ENCODE data around the gene VGLL2. TPM values are rescaled to one million over a fixed set of nuclear protein-coding genes. Genes with fewer than 3 reads are reported as not detected.
"Not testable (repeated sequence)": the region's sequence is repeated elsewhere in the genome, so short reads cannot be mapped to it uniquely, and the experiment has no call there.

VGLL2 gene, protein sequence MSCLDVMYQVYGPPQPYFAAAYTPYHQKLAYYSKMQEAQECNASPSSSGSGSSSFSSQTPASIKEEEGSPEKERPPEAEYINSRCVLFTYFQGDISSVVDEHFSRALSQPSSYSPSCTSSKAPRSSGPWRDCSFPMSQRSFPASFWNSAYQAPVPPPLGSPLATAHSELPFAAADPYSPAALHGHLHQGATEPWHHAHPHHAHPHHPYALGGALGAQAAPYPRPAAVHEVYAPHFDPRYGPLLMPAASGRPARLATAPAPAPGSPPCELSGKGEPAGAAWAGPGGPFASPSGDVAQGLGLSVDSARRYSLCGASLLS
- not detected in 2 replicates for total RNA-seq

DNA sequence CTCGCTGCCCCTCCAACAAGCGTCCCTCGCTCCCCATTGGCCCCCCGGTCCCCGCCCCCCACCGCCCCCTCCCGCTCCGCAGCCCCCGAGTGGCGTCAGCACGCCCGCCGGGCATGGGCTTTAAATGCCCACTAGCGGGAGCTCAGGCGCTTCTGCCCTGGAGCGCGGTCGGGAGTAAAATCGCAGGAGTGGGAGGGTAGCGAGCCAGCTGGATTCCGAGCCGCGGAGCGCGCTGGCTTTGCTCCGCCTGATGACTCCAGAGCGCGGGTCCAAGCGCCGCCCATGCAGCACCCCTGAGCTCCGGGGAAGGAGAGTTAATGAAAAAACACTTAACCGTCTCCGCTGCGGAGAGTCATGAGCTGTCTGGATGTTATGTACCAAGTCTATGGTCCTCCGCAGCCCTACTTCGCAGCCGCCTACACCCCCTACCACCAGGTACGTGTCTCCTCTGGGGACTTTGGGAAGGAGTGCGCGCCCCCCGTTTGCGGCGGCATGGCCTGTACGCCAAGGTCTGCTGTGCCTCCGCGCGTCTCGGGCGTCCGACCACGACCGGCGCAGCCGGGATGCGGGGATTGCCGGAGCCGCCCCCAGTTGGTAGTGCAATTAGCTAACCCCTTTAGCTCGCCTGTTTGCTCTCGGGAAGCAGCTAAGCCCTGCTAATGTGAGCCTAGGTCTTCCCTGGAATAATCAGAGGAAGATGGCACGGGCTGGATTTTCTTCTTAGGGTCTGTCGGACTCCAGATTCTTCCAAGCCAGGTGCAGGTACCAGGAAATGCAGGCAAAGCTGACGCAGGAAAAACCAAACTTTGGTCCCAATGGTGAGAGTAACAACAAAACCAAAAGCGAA lies at the start of gene VGLL2:
VGLL2 (plus strand) TSS at position 149 of the 847 bp plus-strand sequence; CDS start at position 355, 206 bp downstream.
- Mint-ChIP-seq H3K36me3 (ENCODE audit: low read depth) (peaks cover 2% of the 10 kb centered on the region), H3K9me3 (peaks cover 19% of the 10 kb centered on the region), H3K27me3 (peaks cover 86% of the 10 kb centered on the region), H3K27ac (no peak within 1 kb of the TSS), H3K4me3 (peak within 1 kb of the TSS; percentile 68), H3K4me1 (peaks cover 13% of the 10 kb centered on the region)
- DNase-seq, result no peak
- intact Hi-C loops (cut with micrococcal nuclease), result loop anchor here (10.0 kb wide), 1 partner anchor 391 kb away; the partner anchor contains the start of gene RFX6

DNA sequence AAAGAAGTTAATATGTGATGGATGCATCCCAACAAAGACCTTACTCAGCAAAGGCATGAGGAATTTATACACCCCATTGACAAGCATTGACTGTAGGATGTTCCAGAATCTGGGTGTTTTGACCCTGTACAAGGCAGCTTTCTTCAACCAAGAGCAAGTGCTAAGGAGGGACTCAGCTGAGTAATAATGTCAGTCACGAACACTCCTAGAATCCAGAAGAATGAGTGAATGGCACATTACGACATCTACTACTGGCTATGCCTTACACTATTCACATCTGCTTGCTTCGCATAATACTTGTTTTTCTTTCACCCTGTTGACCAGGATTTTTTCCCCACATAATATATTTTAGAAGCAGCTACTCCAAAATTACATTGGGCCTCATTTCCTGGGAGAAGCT lies 42.5 kb upstream of the VGLL2 start:
- intact Hi-C loops (cut with micrococcal nuclease), result no loop called here

DNA sequence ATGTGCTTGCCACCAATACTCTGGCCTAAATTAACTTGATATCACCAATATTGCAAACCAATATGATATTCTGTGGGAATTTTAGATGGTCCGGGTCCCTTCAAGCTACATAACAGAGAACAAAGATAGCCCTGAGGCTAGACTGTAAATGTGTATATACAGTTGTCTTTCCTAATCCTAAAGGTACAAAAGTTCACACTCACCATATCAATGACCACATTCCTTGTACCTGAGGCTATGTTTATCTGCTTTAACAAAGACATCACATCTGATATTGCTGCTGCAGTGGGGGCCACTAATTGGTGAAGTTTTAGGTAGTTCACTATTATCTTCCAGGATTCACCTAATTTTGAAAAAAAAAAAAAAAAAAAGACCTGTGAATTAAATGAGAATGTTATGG lies 38.6 kb upstream of the VGLL2 start:
- Mint-ChIP-seq H3K9me3 (no peaks in the 10 kb centered on the region), H3K27ac (no peak overlapping the region), H3K4me1 (no peaks in the 10 kb centered on the region), H3K27me3 (no peaks in the 10 kb centered on the region), H3K4me3 (no peak overlapping the region), H3K36me3 (ENCODE audit: low read depth) (no peaks in the 10 kb centered on the region)
- intact Hi-C loops (cut with micrococcal nuclease), result no loop called here
- no peak for DNase-seq

More for the DNA sequence above, 42.5 kb upstream of the VGLL2 start:
- Mint-ChIP-seq H3K27me3 (no peaks in the 10 kb centered on the region), H3K9me3 (no peaks in the 10 kb centered on the region), H3K4me3 (no peak overlapping the region), H3K27ac (no peak overlapping the region), H3K4me1 (no peaks in the 10 kb centered on the region), H3K36me3 (ENCODE audit: low read depth) (no peaks in the 10 kb centered on the region)
- DNase-seq, result no peak

DNA sequence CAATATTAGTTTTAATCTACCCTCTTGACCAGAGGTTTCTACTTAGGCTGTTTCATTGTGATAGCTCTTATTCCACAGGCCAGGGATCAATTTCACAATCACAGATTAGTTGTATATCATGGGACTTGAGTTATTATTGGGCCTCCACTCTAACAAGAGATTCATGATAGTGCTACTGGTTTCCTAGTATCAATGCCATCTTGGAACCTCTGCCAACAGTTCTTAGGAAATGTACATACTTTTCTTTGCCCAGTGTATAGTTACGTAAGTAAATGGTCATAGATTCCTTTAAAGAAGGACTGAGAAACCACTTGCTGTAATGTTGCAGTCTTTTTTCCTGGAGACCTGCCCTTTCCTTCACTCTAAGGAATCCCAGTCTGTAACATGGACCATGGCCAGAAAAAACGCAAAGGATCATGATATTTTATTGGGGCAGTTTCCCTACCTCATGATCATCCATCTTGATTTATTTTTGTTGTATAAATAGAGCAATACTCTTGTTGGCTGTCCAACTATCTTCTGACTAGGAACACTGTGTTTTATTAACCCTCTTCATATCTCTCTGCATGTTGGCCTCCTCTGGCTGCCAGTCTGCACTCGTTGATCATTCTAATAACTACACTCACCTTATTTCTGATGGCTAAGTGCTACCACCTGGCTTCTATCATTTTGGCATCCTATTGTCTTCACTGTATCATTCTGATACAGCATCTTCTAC lies 38.0 kb upstream of the VGLL2 start:
- H3K27me3 Mint-ChIP-seq, result no peaks in the 10 kb centered on the region
- H3K4me1 Mint-ChIP-seq, result no peaks in the 10 kb centered on the region
- no peak overlapping the region for H3K4me3 Mint-ChIP-seq
- DNase-seq, result no peak
- H3K27ac Mint-ChIP-seq, result no peak overlapping the region
- no peaks in the 10 kb centered on the region for H3K9me3 Mint-ChIP-seq
- H3K36me3 Mint-ChIP-seq (ENCODE audit: low read depth), result no peaks in the 10 kb centered on the region
- intact Hi-C loops (cut with micrococcal nuclease), result no loop called here

DNA sequence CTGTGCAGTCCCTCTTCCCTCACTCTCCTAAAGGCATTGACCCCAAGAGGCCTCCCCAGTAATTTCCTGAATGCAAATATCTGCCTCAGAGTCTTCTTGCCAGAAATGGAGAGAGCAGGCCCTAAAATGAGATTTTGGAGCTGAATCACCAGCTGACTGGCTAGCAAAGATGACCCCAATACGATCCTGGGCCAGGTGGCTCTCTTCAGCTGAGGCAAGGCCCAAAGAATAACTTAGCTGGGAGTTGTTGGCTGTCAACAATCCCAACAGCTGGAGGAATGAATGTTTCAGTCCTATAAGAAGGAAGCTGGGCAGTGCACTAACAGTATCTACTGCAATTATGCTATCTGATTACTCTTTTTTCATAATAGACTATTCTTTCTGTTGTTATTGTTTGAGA lies 37.2 kb upstream of the VGLL2 start:
- DNase-seq, result no peak
- Mint-ChIP-seq H3K27me3 (no peaks in the 10 kb centered on the region), H3K36me3 (ENCODE audit: low read depth) (no peaks in the 10 kb centered on the region), H3K4me1 (no peaks in the 10 kb centered on the region), H3K4me3 (no peak overlapping the region), H3K27ac (no peak overlapping the region), H3K9me3 (no peaks in the 10 kb centered on the region)
- intact Hi-C loops (cut with micrococcal nuclease), result no loop called here

DNA sequence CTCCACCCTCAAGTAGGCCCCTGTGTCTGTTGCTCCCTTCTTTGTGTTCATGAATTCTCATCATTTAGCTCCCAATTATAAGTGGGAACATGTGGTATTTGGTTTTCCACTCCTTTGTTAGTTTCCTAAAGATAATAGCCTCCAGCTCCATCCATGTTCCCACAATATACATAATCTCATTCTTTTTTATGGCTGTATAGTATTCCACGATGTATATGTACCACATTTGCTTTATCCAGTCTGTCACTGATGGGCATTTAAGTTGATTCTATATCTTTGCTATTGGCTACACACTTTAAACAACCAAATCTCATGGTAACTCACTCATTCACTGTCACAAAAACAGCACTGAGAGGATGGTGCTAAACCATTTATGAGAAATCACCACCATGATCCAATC lies 35.5 kb upstream of the VGLL2 start:
- no peak for DNase-seq
- H3K4me3 Mint-ChIP-seq, result no peak overlapping the region
- H3K9me3 Mint-ChIP-seq, result no peaks in the 10 kb centered on the region
- H3K4me1 Mint-ChIP-seq, result no peaks in the 10 kb centered on the region
- no peaks in the 10 kb centered on the region for H3K36me3 Mint-ChIP-seq (ENCODE audit: low read depth)
- H3K27ac Mint-ChIP-seq, result no peak overlapping the region
- intact Hi-C loops (cut with micrococcal nuclease), result no loop called here
- H3K27me3 Mint-ChIP-seq, result no peaks in the 10 kb centered on the region

DNA sequence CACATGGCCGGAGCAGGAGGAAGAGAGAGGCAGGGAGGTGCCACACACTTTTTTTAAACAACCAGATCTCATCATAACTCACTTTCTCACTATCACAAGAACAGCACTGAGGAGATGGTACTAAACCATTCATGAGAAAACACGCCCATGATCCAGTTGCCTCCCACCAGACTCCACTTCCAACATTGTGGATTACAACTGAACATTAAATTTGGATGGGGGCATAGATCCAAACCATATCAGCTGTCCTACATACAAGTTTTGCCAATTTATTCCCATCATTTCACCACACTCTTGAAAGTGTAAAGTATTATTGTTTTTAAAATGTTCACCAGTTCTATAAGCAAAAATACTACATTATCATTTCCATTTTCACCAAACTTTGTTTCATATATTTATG lies 33.9 kb upstream of the VGLL2 start:
- no peaks in the 10 kb centered on the region for H3K36me3 Mint-ChIP-seq (ENCODE audit: low read depth)
- H3K4me3 Mint-ChIP-seq, result no peak overlapping the region
- DNase-seq, result no peak
- no peaks in the 10 kb centered on the region for H3K27me3 Mint-ChIP-seq
- intact Hi-C loops (cut with micrococcal nuclease), result no loop called here
- no peaks in the 10 kb centered on the region for H3K4me1 Mint-ChIP-seq
- H3K9me3 Mint-ChIP-seq, result no peaks in the 10 kb centered on the region
- H3K27ac Mint-ChIP-seq, result no peak overlapping the region

DNA sequence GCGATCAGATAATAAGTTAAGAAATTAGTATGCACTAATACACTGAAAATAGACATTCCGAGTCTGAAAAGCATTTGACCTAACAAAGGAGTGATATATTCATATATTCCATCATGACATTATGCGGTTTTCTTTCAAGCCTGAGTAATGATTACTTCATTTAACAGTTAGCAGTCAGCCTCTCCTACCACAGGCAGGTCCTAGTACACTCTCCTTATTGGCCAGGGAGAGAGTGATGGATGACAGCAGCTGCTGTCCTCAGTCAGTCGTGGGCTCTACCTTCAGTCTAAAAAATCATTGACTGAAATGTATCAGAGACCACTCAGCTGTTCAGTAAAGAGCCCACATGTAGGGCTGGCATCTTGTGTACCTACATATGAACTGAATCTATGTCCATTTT lies 33.2 kb upstream of the VGLL2 start:
- DNase-seq, result no peak
- Mint-ChIP-seq H3K27me3 (no peaks in the 10 kb centered on the region), H3K36me3 (ENCODE audit: low read depth) (no peaks in the 10 kb centered on the region), H3K4me1 (no peaks in the 10 kb centered on the region), H3K4me3 (no peak overlapping the region), H3K27ac (no peak overlapping the region), H3K9me3 (no peaks in the 10 kb centered on the region)
- intact Hi-C loops (cut with micrococcal nuclease), result no loop called here

DNA sequence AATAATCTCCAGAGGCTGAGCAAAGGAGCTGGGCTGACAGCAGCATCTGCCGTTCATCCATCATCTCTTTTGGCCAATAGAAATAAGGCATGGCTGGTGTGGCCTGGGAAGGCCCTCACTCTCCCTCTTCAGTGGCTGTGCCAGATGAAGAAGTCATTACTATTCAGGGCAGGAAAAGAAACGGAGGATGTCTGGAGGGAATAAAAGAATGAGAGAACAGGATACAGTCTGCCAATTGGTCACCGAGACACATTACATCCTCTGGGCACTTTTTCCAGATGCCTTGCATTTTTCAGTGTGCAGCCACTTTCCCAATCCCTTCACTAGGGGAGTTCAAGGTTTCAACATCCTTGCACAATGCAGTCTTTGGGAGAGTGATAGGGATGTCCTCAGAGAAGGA lies 32.2 kb upstream of the VGLL2 start:
- no peak overlapping the region for H3K27ac Mint-ChIP-seq
- no peaks in the 10 kb centered on the region for H3K27me3 Mint-ChIP-seq
- DNase-seq, result no peak
- H3K36me3 Mint-ChIP-seq (ENCODE audit: low read depth), result no peaks in the 10 kb centered on the region
- intact Hi-C loops (cut with micrococcal nuclease), result no loop called here
- H3K4me3 Mint-ChIP-seq, result no peak overlapping the region
- no peaks in the 10 kb centered on the region for H3K4me1 Mint-ChIP-seq
- no peaks in the 10 kb centered on the region for H3K9me3 Mint-ChIP-seq

DNA sequence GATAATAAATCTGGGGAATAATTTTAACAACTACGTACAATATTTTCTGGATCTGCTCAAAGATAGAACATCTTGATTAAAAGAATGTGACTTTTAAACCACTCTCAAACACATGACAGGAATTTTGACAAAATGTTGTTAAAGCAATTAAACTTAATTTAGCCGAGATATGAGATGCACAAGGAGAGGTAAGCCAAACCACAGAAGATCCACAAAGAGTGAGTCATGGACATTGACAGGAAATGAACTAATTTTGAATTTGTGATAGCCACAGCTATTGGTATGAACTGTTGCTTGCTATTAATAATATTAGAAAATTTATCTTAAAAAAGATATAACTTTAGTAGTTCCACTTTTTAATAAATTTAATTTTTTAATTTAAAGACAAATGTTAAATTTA lies 27.8 kb upstream of the VGLL2 start:
- intact Hi-C loops (cut with micrococcal nuclease), result no loop called here

DNA sequence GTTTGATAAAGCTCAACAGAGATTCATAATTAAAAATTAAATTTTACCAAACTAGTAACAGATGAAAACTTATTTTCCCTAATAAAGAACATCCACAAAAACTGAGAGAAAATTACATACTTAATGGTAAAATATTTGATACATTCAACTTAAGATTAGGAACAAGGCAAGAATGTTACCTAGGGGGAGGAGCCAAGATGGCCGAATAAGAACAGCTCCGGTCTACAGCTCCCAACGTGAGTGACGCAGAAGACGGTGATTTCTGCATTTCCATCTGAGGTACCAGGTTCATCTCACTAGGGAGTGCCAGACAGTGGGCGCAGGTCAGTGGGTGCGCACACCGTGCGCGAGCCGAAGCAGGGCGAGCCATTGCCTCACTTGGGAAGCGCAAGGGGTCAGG lies 20.8 kb upstream of the VGLL2 start:
- intact Hi-C loops (cut with micrococcal nuclease); H3K36me3 Mint-ChIP-seq (ENCODE audit: low read depth); H3K4me1 Mint-ChIP-seq; H3K27ac Mint-ChIP-seq; H3K9me3 Mint-ChIP-seq; DNase-seq; H3K27me3 Mint-ChIP-seq; H3K4me3 Mint-ChIP-seq: not testable (repeated sequence)

More for the DNA sequence above, 27.8 kb upstream of the VGLL2 start:
- Mint-ChIP-seq H3K9me3 (no peaks in the 10 kb centered on the region), H3K4me1 (no peaks in the 10 kb centered on the region), H3K36me3 (ENCODE audit: low read depth) (no peaks in the 10 kb centered on the region), H3K4me3 (no peak overlapping the region), H3K27me3 (no peaks in the 10 kb centered on the region), H3K27ac (no peak overlapping the region)
- no peak for DNase-seq

DNA sequence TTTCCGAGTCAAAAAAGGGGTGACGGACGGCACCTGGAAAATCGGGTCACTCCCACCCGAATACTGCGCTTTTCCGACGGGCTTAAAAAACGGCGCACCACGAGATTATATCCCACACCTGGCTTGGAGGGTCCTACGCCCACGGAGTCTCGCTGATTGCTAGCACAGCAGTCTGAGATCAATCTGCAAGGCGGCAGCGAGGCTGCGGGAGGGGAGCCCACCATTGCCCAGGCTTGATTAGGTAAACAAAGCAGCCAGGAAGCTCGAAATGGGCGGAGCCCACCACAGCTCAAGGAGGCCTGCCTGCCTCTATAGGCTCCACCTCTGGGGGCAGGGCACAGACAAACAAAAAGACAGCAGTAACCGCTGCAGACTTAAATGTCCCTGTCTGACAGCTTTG lies 20.4 kb upstream of the VGLL2 start:
- intact Hi-C loops (cut with micrococcal nuclease); DNase-seq; H3K4me1 Mint-ChIP-seq; H3K4me3 Mint-ChIP-seq; H3K36me3 Mint-ChIP-seq (ENCODE audit: low read depth); H3K27me3 Mint-ChIP-seq; H3K9me3 Mint-ChIP-seq; H3K27ac Mint-ChIP-seq: not testable (repeated sequence)

DNA sequence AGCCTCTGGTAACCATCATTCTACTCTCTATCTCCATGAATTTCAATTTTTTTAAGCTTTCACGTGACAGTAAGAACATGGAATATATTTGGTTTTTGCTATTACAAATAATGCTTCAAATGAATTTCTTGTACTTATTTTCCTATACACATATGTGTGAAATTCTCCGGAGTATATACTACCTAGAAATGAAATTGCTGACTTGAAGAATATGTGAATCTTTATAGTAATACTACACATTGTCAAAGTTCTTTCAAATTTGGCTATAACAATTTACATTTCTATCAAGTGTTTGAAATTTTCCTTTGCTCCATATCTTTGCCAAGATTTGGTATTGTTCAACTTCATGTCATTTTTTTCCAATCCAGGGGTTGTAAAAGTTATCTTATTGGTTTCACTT lies 11.6 kb upstream of the VGLL2 start:
- Mint-ChIP-seq H3K4me1 (no peaks in the 10 kb centered on the region), H3K36me3 (ENCODE audit: low read depth) (no peaks in the 10 kb centered on the region), H3K9me3 (no peaks in the 10 kb centered on the region), H3K27me3 (no peaks in the 10 kb centered on the region), H3K4me3 (no peak overlapping the region), H3K27ac (no peak overlapping the region)
- DNase-seq, result no peak
- intact Hi-C loops (cut with micrococcal nuclease), result no loop called here

DNA sequence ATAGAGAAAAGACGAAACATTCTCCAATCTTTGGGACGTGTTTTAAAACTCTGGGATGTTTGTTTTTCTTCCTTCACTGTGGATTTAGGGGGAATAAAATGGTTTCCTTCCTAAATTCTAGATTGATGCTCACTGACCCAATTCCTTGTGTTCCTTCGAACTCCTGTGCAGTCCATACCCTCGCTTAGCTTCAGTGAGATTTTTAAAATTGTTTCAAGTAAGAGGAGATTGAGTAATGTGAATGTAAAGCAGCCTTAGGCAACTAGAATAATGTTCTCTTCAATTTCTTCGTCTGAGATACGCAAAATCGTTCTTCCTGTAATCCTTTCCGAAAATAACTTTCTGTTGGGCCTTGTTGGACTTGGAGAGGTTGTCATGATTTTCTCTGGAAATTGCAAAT lies 2.6 kb upstream of the VGLL2 start:
- H3K27ac Mint-ChIP-seq, result no peak overlapping the region
- H3K4me1 Mint-ChIP-seq, result peaks cover 10% of the 10 kb centered on the region
- H3K9me3 Mint-ChIP-seq, result peaks cover 16% of the 10 kb centered on the region
- H3K27me3 Mint-ChIP-seq, result peaks cover 69% of the 10 kb centered on the region
- intact Hi-C loops (cut with micrococcal nuclease), result loop anchor here (1.0 to 10.0 kb wide), 2 partner anchors 8 to 388 kb away; partner anchors contain the start of gene RFX6
- no peak overlapping the region for H3K4me3 Mint-ChIP-seq
- DNase-seq, result no peak
- peaks cover 2% of the 10 kb centered on the region for H3K36me3 Mint-ChIP-seq (ENCODE audit: low read depth)

All from activated CD4-positive, alpha-beta T cell treated with anti-CD3 and anti-CD28 coated beads, Interleukin-2, amount 10 ng/mL, durations not matched to agents 24 days and 14 days (primary cell).